Stimulated activated CD4-positive, alpha-beta T cell treated with anti-CD3 and anti-CD28 coated beads, Interleukin-12 subunit alpha, Interleukin-12 subunit beta, amount 100 ng/mL, for 4 hours (primary cell): Measurements from ENCODE around the gene NPFFR1.
"Not testable (repeated sequence)": the region's sequence is repeated elsewhere in the genome, so short reads cannot be mapped to it uniquely, and the experiment has no call there.

ENCODE experiments used
- DNase-seq: peaks from one replicate; pipeline ENCODE4 v3.0.0-alpha.2; 2020

Gene NPFFR1

DNA sequence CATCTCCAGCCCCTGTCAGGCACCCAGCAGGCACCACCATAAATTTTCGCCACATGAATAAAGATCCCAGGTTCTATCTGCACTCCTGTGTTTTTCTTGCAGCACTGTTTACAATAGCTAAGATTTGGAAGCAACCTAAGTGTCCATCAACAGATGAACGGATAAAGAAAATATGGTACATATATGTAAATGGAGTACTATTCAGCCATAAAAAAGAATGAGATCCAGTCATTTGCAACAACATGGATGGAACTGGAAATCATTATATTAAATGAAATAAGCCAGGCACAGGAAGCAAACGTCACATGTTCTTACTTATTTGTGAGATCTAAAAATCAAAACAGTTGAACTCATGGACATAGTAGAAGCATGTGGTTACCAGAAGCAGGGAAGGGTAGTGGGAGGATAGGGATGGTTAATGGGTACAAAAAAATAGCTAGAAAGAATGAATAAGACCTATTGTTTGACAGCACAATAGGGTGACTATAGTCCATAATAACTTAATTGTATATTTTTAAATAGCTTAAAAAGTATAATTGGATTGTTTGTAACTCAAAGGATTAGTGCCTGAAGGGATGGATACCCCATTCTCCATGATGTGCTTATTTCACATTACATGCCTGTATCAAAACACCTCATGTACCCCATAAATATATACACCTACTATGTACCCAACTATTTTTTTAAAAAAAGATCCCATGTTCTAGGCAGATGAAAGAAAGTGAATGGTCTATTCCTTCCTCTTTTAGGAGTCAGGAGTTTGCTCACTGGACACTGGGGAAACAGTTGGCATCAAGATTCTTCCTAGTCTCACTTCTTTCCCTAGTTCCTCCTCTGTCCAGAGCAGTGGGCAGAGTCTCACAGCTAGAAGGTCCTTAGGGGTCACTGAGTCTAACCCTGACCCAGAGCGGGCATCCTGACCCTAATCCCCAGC is 1.0 kb upstream of the NPFFR1 start:
- DNase-seq = no peak

DNA sequence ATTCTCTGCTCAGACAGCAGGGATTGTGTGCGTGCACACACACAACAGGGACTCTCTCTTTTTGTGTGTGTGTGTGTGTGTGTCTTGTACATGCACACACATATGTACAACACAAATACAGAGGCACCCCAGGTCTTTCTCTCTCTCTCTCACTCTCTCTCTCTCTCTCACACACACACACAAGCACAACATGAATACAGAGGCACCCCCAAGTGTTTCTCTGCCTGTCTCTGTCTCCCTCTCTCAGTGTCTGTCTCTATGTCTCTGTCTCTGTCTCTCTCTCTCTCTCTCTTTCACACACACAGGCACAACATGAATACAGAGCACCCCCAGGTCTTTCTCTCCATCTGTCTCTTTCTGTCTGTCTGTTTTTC is 746 bp downstream of the NPFFR1 start:
- no peak for DNase-seq

GRCh38 chr10:70281609-70282008 is 2.2 kb downstream of the NPFFR1 start:
- DNase-seq = no peak

DNA sequence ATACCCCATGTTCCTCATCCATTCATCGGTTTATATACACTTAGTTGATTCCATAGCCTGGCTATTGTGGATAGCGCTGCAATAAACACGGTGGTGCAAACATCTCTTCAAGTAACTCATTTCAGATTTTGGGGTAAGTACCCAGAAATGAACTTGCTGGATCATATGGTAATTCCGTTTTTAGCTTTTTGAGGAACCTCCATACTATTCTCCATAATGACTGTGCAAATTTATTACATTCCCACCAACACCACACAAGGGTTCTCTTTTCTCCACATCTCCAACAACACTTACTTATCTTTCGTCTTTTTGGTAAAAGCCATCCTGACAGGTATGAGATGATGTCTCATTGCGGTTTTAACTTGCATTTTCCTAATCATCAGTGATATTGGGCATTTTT is 3.7 kb downstream of the NPFFR1 start:
- DNase-seq = no peak

- DNase-seq = no peak
These were observed 6.3 kb downstream of the NPFFR1 start for GRCh38 chr10:70277396-70278030.

GRCh38 chr10:70274643-70275042 is 9.2 kb downstream of the NPFFR1 start:
- DNase-seq = no peak

DNA sequence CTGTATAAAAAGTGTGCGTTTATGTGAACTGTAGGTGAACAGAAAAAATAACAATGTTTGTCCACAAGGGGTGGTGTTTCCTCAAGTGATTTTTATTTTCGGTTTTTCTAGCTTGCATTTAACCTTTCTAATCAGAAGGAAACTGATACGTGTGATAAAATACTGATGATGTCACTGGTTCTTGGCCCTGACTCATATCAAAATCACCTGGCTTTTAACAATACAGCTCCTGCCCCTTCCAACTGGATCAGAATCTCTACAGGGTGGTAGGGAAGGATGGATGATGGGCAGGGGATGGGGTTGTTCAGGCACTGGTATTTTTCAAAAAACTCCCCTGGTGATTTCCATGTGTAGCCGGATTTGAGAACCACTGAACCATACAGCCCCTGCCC is 10.9 kb downstream of the NPFFR1 start:
- DNase-seq = no peak

DNA sequence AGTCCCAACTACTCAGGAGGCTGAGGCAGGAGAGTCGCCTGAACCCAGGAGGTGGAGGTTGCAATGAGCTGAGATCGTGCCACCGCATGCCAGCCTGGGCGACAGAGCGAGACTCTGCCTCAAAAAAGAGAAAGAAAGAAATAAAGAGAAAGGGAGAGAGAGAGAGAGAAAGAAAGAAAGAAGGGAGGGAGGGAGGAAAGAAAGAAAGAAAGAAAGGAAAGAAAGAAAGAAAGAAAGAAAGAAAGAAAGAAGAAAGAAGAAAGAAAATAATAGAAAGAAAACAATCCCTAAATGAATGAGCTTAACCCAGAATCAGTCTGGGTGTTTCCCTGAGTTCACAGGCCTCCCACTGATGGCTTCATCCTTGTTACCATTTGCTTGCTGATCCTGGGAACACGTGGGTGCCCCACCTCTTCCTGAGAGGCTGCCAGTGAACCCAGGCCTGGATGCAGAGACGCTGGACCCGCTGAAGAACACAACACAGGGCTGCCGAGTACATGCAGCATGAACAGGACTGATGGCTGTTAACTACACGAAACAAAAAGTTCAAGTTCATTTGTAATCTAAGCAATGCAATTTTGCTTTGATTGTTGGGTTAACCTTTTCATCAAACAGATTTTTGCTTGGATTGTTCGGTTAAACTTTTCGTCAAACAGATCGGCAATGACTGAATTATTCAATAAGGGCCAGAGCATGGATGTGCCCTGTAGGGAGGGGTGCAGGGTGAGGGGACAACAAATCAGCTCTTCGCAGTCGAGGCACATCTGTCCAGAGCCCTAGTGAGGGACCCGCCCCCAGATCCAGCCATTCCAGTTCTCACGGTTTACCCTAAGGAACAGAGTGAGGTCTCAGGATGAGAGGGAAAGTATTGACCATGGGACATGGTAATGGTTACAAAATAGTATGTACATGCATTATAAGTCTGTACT is 11.5 kb downstream of the NPFFR1 start:
- no peak for DNase-seq

GRCh38 chr10:70270952-70271351 is 12.9 kb downstream of the NPFFR1 start:
- DNase-seq = no peak

DNA sequence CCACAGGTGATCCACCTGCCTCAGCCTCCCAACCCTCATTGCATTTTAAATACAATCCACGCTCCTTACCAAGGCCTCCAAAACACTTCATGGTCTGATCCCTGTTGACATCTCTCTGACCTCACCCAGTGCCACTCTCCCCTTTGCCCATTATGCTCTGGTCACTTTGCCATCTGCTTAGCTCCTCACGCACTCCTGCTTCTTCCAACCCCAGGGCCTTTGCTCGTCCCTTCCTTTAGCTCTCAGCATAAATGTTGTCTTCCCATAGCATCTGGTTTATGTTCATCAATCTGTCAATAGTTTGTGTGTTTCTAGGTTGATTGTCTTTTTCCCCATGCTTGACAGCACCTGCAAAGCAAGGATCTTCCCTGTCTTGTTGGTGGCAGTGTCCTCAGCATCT is 14.1 kb downstream of the NPFFR1 start:
- DNase-seq = no peak

- DNase-seq = no peak
These were observed 15.4 kb downstream of the NPFFR1 start for GRCh38 chr10:70268376-70268775.

- DNase-seq = no peak
These were observed 16.5 kb downstream of the NPFFR1 start for GRCh38 chr10:70267161-70267933.

DNA sequence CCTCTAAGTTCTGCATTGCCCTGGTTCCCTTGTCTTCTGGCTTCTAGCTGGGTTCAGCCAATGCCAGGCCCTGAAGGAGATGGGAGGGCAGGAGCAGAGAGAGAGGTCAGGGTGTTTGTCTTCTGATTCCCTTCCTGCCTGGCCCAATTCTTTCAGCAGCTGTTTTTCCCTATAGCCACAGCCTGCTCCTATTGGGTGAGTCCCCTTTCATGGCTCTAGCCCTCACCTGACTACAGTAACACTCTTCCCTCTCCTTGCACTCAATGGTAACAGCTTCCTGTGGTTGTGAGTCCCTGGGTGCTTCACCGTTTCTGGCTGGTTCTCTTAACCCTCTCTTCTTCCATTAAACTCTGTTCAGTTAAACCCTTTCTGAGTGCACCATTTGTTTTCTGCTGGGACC is 17.1 kb downstream of the NPFFR1 start:
- DNase-seq = no peak

DNA sequence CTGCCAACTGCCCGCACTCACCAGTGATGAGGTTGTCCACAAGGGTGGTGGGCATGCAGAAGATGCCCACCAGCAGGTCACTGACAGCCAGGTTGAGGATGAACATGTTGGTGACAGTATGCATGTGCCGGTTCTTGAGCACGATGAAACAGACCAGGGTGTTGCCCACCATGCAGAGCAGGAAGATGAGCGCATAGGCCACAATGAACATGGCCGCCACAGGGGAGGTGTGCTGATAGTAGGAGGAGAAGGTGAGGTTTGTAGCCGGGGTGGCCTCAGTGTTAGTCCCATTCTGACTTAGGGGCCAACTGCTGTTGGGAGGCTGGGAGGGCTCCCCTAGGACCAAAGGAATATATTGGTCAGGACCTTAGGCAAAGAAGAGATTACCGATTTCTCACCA is 17.7 kb downstream of the NPFFR1 start:
- DNase-seq = no peak

GRCh38 chr10:70265032-70265689 is 18.6 kb downstream of the NPFFR1 start:
- no peak for DNase-seq

DNA sequence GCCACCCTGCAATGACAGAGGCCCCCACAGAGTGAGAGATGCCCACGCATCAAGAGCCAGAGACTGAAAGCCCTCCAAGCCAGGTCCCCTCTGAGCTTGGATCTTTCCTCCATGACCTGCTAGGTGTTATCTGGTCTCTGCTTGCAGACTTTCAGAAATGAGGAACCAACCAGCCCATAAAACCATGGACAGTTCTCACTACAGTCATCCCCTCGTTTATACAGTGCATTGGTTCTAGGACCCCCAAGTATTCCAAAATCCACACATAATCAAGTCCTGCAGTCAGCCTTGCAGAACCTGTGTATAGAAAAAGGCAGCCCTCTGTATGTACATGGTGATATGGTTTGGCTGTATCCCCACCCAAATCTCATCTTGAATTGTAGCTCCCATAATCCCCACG is 23.1 kb downstream of the NPFFR1 start:
- no peak for DNase-seq

DNA sequence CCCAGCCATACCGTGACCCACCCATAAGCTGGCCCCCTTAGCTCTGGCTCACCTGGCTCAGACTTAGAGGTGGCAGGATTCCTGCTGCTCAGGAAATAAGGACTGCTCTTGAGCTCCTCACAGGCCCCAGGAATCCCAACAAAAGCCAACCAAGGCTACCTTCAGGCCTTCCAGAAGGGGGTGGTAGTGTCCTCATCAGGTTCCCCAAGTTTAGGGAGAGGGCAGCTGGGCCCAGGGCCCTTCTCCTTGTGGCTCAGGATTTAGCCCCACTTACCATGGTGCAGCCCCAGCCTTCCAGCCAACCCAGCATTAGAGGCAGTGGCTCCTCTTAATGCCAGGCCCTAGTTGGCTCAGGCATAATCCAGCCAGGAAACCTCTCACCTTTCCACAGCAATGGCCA is 23.5 kb downstream of the NPFFR1 start:
- DNase-seq = no peak

DNA sequence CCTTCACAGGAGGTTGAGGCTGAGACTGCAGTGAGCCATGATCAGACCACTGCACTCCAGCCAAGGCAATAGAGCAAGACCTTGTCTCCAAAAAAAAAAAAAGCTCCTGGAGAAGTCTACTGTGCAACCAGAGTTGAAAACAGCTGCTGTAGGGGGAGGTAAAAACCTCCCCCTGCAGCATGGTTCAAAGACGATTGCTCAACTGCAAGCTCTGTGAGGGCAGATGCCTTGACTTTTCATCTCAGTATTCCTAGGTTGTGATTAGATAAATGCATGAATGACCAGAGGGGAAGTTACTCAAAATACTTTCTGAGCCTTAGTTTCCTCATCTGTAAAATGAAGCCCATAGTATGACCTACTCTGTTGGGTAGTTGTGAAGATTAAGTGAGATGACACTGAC is 25.6 kb downstream of the NPFFR1 start:
- DNase-seq = no peak

DNA sequence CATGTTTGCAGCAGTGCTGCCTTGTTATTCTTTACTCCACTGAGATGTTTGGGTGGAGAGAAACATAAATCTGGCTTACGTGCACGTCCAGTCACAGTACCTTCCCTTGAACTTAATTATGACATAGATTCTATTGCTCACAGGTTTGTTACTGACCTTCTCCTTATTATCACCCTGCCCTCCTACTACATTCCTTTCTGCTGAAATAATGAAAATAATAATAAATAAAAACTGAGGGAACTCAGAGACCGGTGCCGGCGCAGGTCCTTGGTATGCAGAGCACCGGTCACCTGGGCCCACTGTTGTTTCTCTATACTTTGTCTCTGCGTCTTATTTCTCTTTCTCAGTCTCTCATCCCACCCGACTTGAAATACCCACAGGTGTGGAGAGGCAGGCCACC is 26.0 kb downstream of the NPFFR1 start:
- DNase-seq = not testable (repeated sequence)

GRCh38 chr10:70256463-70256862 is 27.3 kb downstream of the NPFFR1 start:
- no peak for DNase-seq

DNA sequence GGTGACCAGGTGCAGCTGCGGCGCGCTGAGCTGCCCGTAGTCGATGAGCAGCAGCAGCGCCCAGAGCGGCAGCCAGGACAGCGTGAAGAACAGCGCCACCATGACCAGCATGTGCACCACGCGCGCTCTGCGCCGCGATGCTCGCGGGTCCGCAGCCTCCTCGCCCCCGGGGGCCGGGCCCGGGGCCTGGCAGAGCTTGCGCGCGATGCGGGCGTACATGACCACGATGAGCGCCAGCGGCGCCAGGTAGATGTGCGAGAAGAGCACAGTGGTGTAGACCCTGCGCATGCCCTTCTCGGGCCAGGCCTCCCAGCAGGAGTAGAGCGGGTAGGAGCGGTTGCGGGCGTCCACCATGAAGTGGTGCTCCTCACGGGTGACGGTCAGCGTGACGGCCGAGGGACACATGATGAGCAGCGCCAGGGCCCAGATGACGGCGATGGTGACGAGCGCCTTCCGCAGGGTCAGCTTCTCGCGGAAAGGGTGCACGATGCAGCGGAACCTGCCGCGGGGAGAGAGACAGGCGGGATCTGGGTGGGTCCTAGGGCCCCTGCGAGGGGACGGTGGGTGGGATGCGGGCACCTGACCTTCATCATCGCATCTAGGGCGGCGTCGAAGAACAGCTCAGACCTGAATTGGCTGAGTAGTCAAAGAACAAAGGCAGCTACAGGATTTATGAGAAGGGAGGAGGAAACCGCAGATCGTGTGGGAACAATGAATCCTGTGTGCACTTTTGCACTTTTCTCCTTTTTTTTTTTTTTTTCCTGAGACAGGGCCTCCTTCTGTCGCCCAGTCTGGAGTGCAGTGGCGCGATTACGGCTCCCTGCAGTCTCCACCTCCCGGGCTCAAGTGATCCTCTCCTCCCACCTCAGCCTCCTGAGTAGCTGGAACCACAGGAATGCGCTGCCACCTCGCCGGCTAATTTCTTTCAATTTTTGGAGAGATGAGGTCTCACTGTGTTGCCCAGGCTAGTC is 28.2 kb downstream of the NPFFR1 start:
- DNase-seq = no peak
